ENCODE results near the gene ADGRA1.
"Not testable (repeated sequence)": the region's sequence is repeated elsewhere in the genome, so short reads cannot be mapped to it uniquely, and the experiment has no call there.

Gene ADGRA1, protein sequence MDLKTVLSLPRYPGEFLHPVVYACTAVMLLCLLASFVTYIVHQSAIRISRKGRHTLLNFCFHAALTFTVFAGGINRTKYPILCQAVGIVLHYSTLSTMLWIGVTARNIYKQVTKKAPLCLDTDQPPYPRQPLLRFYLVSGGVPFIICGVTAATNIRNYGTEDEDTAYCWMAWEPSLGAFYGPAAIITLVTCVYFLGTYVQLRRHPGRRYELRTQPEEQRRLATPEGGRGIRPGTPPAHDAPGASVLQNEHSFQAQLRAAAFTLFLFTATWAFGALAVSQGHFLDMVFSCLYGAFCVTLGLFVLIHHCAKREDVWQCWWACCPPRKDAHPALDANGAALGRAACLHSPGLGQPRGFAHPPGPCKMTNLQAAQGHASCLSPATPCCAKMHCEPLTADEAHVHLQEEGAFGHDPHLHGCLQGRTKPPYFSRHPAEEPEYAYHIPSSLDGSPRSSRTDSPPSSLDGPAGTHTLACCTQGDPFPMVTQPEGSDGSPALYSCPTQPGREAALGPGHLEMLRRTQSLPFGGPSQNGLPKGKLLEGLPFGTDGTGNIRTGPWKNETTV

DNA sequence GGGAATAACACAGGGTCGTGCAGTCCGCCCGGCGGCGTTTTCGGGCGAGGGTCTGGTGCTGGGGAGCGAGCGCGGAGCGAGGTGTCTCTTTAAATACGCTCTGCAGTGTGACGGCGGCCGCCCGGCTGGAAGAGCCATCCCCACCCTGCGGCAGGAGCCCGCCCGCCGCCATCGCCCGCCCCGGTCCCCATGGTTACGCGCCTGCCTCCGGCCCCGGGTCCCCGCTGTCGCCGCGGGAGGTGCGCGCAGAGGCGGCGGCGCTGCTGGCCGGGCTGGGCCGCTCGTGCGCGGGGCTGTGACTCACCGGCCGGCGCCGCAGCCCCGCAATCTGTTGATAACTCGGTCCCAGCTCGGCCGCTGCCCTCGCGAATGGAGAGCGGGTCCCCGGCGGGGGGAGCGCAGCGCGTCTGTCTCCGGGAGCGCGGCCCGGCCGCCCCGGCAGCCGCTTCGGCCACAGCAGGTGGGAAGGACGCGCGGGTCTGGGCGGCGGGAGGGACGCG is at the start of gene ADGRA1:
TSS of gene ADGRA1 (plus strand) at position 246 of the 500 bp plus-strand sequence. CDS start 986 bp downstream, outside the sequence.
- no peak for DNase-seq

DNA sequence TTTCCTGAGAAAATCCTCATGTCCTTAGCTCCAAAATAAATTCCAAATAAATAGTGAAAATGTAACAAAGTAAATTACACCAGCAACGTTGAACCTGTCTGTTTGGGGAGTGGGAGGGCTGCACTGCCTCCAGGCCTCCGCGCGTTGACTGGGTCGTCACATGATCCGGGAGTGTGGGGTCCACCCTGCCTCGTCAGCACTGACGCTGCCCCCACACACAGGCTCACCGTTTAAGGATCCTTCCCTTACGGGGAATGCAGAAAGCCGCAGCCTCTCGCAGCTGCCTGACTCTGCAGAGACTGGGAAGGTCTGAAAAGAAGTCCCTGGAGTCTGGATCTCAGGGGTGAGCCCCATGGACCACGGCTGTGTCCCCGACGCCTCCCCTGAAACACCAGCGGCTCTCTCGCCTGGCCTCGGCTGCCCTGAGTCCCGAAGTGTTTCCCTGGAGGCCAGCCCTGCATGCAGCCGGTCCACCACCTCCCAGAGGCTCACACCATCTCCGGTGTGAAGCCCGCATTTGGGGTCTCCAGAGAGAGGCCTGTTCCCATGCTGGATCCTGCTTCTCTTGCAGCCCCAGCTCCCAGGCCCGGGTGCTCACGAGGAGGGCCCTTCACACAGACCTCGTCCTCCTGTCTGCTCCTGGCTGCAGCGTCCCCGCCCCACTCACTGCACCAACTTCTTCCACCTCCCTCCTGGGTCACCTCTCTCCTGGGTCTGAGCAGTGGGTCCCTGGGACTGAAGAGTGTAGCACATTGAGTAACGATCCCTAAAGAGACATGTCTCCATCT is 49.5 kb upstream of the ADGRA1 start:
- no peak for DNase-seq

DNA sequence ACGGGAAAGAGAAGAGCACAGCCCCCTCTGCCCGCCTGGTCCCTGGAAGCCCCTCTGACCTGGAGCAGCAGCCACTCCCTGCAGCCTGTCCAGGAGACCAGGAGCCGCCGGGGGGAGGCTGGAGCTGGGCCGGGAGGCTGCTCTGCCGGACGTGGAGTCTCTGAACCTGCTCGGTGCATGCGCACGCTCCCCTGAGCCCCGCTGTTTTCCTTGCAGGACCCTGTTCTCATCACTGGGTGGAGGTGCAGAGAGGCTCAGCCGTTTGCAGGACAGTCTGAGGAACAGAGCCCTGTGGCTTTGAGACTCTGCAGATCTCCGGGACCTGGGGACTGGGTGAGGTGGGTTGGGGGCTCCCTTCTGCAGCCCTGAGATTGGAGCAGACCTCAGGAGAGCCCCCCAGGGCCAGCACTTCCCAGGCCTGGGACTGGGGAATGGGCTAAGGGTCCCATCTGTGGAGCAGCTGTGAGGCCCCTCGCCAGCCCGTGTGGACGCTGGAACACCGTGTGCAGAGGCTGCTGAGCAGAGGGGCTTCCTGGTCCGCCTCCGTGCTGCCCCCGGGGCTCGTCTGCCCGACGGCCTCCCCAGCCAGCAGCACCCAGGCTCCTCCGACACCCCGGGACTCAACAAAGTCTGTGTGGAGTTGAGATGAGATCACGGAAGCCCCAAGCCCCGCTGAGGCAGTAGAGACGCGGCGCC is 48.5 kb upstream of the ADGRA1 start:
- DNase-seq = no peak

DNA sequence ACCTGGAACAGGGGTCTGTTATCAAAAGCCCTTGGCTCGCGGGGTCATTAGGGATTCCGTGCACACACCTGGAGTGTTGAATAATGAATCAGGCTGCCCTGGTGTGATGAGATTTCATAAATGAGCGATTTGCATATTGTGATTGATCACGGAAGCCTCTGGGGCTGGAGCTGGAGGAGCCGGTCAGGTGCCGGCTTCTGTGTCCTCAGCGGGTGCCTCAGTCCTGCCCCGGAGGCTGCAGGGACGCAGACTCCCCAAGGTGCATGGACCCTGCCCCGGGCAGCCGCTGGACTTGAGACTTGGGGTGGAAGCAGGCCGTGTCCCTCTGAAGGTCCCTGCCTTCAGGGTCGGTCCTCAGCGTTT is 47.9 kb upstream of the ADGRA1 start:
- DNase-seq = no peak

DNA sequence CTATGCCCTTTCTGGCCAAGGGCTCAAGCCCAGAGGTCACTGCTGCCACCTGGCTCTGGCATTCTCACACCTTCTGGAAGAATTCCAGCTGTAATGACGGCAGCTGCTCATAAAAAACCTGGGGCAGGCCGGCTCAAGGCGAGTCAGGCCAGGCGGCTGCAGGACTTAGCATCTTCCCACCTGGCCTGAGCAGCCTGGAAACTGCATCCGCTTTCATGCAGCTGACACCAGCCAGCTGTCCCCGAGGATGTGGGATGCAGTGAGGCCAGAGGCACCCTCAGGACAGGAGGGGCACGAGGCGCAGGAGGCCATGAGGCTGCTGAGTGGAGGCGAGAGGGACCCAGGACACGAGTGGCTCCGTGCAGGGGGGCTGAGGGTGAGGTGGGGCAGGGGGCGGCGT is 47.5 kb upstream of the ADGRA1 start:
- DNase-seq = no peak

DNA sequence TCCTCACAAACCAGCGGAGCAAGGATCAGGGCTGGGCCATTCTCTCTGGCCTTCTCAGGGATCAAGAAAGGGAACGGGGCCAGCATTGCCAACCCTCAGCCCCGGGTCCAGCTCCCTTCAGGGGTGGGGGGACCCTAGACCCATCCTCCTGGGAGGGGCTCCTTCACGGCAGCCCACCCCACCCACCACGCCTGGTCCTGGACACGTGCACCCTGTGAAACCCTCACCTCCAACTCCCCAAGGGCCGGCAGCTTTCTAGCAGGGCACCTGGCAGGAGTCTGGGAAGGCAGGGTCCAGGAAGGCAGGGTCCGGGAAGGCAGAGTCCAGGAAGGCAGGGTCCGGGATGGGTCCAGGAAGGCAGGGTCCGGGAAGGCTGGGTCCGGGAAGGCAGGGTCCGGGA is 46.6 kb upstream of the ADGRA1 start:
- no peak for DNase-seq

DNA sequence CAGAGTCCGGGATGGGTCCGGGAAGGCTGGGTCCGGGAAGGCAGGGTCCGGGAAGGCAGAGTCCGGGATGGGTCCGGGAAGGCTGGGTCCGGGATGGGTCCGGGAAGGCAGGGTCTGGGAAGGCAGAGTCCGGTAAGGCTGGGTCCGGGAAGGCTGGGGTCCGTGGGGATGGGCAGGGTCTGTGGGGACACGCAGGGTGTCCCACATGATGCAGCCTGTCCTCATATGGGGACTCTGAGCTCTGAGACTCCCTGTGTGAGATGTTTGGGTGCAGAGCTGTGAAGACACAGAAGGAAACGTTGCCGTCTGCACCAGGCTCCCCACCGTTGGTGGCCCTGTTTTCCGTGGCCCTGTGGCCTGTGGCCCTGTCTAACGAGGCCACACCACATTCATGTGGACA is 45.7 kb upstream of the ADGRA1 start:
- DNase-seq = no peak

DNA sequence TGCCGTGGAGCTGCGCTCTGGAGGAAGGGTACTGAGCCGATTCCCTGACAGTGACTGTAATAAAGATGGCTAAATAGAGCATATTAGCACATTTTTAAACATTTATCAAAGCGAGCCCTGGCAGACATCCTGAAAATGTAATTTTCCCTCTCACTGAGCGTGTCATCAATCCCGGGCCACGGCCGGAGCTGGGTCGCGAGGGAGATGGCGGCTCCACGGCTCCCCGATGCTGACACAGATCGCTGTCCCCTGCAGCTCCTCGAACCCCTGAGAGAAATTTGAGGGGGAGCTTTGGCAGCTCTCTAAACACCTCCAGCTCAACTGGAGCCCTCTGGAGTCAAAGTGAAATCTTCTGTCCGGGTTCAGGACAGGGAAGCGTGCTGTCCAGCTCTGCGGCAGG is 44.9 kb upstream of the ADGRA1 start:
- no peak for DNase-seq

DNA sequence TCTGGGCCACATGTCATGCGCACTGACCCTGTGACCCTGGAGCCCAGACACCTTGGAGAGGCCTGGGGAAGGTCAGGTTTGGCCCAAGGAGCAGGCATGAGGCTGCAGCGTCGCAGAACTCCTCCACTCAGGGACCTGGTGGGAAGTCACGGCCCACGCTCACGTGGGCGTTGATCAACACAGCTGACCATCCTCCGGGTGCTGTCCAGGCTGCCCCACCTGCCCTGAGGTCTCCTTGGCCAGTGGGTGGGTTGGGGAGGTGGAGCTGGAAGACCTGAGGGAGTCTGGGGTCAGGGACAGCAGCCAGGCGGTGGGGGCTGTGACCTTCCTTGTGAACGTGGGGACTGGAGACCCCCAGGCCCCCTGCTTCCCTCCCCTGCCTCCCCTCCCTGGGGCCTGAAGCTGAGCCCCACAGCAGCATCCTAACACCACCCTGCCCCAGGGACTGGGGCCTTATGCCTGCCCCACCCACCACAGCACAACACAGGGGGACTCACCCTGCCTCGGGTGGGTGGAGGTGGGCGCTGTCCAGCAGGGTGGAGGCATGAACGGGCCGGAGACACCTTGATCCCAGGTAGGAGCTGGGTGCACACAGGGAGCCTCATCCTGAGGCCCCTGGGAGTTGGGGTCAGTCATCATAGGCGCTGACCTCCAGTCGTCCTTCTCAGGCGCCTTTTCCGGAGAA is 44.0 kb upstream of the ADGRA1 start:
- DNase-seq = no peak

DNA sequence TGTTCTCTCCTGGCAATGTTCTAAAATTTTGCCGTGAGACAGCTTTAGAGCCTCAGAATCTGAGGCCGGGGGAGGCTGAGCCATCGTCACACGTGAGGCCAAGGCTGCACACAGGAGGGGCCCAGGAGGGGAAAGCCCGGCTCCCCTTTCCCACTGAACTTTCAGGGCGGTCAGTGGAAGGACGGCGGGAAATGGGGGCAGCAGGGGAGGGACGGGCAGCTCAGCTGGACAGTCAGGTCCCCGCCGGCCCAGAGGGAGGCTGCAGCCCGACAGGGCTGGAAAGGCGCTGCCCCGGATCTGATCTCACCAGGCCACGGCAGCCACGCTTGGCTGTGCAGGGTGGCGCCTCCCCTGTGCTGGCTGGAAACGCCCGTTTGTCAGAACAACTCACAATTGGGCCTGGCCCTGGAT is 43.3 kb upstream of the ADGRA1 start:
- DNase-seq = no peak

DNA sequence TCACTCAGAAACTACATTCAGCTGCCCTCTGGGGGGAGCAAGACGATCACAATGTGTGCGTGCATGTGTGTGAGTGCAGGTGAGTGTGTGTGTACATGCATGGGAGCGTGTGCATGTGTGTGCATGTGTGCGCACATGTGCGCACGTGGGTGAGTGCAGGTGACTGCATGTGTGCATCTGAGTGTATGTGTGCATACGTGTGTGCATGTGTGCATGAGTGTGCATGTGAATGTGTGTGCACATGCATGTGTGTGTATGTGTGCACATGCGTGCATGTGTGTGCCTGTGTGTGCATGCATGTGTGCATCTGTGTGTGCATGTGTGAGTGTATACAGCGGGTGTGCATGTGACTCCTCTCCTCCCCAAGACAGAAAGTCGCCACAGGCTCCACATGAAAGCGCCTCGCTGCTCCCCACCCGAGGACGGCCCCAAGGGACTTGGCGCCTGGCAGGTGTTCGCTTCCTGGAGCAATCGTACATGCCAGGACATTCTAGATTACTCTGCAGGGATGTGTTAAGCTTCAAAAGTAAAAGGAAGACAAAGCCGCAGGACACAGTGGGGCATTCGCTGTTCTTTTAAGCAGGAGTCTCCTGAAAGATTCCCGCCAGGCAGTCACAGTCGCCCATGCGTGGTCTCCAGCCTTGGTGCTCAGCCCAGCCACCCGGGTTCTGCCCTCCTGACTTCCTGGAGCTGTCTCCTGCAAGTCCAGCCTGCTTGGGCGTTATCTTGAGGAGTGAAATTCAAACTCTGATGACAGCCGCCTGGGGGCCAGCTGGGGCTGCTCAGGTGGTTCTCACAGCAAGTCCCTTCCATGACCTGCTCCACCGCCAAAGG is 42.0 kb upstream of the ADGRA1 start:
- DNase-seq = no peak

DNA sequence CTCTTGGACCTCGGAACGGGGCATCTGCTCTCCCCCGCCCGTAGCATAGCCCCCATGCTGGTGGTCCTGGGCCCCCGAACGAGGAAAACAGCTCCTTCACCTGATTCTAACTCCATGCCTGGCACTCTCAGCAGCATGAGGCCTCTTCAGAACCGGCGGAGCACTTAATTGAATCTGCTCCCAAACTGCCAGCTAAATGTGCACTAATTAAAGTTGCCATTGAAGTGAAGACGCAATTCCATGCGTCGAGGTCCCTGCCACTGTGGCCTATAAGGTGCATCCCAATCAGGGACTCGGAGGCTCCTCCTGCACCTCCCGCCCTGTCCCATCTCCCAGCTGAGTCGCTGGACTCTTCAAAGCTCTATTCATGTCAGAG is 41.3 kb upstream of the ADGRA1 start:
- no peak for DNase-seq

DNA sequence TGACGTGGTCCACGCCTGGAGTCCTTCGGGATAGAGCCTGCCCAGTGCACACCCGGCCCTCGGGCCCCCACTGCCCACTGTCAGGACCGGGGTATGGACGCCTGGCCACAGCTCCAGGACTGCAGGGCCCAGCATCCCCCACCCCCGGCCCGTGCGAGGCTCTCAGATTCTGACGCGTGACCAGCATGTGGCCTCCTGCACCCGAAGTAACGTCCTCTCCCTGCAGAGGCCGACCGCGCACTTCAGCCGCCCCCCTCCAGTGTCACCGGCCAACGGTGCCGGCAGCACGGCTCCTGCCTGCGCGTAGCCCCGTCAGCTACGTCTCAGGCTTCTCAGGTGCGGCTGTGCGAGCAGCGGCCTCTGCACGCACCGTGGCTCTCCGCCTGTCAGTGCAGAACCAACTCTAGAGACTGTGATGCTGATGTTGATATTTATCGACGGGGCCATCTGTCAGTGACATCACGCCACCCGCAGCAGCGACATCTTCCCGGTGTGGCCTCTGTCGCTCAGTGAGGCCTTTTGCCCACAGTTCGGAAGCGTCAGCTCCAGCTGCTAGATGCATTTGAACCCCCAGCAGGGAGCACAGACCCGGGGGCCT is 40.1 kb upstream of the ADGRA1 start:
- no peak for DNase-seq

DNA sequence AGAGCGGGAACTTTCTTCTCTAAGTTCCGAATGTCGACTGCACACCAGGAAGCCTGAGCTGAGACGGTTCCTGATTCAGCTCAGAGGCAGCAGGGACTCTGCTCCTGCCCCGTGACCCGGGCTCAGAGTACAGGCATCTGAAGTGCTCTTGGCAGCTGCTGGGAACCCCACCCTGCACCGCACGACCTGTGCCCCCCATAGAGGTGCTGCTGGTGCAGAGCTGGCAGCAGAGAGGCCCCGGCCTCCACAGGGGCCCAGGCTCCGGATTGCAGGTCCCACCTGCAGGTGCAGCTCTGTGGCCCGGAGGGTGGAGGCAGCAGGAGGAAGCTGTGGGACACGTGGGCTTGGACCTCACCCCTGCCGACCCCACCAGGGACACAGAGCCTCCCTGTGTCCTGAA is 39.5 kb upstream of the ADGRA1 start:
- no peak for DNase-seq

DNA sequence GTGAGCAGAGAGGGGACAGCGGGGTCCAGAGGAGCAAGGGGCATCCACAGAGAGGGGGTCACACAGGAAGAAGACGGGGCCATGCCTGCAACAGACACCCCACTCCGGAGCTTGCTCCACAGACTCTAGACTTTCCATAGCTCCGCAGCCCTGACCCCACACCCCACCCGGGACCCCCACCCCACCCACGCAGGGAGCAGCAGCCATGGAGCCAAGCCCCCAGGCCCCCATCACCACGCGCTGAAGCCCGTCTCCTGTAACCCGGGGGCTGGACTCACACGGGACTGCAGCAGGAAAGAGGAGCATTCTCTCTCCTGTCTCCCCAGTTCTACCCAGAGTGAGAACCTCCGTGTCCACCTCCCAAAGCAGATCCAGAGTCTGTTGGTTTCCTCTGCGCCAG is 38.8 kb upstream of the ADGRA1 start:
- DNase-seq = no peak

DNA sequence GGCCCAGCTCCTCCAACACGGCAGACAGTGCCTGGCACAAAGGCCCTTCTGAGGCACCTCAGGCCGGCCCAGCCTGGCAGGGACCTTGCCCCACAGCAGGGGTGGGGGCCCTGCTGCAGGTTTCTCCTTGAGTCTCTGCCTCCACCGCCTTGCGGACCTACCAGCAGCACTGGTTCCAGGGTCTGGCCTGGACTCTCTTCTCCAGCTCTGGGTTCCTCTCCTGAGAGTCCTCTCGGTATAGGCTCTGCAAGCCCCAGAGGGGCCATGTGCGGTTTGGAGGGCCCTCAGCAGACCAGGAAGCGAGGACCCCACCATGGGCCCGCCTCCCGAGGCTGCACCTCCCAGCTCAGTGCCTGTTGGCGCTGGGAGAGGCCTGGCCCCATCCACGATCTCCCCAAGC is 38.1 kb upstream of the ADGRA1 start:
- no peak for DNase-seq

DNA sequence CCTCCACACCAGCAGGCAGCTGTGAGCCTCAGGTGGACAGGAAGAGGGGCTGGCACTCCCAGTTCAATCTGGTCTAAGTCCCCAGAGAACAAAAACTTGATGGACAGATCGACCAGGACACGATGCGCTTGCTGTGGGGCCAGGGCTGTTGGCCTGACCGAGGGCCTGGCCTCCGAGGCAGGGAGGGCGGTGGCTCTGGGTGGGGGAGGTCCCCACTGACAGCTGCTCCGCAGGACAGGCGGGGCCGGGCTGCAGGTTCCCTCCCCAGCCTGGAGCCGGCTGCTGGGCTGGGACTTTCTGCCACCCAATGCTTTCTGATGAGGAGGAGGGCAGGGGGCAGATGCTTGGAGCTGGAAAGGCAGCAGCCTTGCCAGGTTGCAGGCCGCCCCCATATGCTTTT is 37.4 kb upstream of the ADGRA1 start:
- DNase-seq = no peak

DNA sequence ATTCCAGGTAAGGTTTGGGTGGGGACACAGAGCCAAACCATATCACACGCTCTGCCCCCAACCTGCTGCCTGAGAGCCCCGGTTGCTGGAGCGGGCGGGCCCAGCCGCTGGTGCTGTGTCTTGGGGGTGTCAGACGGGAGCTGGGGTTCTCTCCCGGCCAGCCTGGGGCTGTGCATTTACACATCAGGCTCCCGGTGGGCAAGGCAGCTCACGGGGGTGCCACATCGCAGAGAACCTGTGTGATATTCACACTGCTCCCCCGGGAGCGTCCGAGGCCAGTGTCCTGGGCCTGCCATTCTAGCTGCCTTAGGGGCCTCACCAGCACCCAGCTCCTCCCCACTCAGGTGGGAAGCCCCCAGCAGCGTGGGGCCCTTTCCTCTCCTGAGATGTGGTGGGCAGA is 35.6 kb upstream of the ADGRA1 start:
- no peak for DNase-seq

DNA sequence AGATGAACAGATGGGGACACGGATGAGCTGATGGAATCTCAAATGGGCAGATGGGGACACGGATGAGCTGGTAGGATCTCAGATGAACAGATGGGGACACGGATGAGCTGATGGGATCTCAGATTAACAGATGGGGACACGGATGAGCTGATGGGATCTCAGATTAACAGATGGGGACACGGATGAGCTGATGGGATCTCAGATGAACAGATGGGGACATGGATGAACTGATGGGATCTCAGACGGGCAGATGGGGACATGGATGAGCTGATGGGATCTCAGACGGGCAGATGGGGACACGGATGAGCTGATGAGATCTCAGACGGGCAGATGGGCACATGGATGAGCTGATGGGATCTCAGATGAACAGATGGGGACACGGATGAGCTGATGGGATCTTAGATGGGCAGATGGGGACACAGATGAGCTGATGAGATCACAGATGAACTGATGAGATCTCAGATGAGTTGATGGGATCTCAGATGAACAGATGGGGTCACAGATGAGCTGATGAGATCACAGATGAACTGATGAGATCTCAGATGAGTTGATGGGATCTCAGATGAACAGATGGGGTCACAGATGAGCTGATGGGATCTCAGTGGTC is 34.1 kb upstream of the ADGRA1 start:
- not testable (repeated sequence) for DNase-seq

DNA sequence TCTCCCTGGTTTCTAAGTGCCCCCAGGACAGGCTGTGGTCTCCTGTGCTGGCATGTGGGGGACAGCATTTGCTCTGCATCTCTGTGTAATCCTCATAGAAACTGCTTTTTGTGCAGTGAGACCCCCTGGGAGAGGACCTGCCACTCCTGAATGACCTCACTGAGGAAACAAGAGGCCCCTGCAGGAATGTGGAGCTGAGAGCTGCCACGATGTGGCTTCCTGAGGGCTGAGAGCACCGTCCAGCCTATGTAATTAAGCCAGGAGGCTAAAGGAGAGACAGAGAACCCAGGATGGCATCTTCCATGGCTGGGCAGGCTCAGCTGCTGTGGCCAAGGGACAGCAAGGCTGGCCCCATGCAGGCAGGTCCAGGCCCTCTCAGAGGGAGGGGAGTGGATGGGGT is 32.3 kb upstream of the ADGRA1 start:
- DNase-seq = no peak

DNA sequence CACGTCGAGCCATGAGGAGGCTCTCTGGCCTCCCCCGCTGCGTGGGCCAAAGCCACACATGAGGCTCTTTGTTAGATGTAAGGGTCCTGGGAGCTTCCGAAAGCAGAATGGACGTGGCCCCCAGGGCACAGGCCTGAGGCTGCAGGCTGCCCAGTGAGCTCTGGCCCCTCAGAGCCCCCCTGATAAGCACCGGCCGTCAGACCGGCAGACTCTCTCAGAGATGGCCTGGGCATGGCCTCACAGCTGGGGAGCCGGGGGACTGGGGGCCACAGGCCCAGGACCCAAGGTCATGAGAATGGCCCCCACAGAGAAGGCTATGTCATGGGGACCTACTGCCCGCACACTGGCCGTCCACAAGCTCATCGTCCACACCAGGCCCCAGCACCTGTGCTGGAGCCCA is 31.7 kb upstream of the ADGRA1 start:
- no peak for DNase-seq
